CD4-positive, alpha-beta T cell treated with Interleukin-15 for 4 hours (primary cell): ENCODE results near the gene PDZRN3.
A peak's percentile ranks its signal among the peaks of the same experiment; 100 is the strongest.

Experiments
- DNase-seq: peaks from one replicate; pipeline ENCODE4 v3.0.0-alpha.2; 2020; ENCODE audit warnings: low spot score

Gene PDZRN3

GRCh38 chr3:73451301-73451944 is 173.3 kb downstream of the PDZRN3 start:
- DNase-seq: no peak

- DNase-seq: no peak
Observed at GRCh38 chr3:73449774-73450173, 175.0 kb downstream of the PDZRN3 start.

DNA sequence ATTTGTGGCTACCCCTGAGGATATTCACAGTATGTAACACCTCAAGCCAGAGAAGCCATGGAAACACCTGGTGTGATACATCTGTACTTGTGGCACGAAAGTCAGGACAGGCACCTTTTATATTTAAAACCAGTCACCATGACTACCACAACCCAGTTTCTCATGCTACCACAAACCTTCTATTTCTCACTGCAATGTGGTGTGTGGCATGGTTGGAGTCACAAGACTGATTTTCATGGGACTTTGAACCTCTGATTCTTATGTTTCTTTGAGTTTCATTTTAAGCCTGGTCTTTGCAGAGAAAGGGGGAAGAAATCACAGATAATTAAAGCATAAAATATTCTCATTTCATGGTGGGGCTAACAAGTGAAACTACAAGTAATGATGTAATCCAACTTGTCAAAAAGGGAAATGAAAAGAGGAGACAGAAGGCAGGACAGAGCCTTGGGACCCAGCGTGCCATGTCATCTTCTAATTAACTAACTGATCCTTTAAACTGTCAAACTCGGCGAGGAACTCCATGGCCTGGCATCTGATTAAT is 175.9 kb downstream of the PDZRN3 start:
- DNase-seq: no peak

DNA sequence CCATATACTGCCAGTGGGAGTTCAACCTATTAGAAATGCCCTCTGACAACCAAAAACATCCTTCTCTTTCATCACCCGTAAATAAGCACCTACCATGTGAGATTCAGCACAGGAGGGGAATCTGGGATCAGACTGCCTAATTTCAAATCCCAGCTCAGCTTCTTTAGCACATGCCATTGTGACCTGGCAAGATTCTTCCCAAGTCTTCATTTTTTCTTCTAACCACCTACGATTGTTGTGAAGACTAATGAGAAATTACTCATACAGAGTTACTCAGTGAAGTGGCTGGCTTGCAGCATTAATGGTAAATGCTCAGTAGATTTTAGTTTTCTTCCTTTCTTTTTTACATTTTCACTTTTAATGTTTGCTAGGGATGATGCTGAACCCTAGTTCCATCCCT is 176.7 kb downstream of the PDZRN3 start:
- DNase-seq: no peak

GRCh38 chr3:73447111-73447510 is 177.6 kb downstream of the PDZRN3 start:
- DNase-seq: no peak

- no peak for DNase-seq
Observed at GRCh38 chr3:73446467-73447110, 178.2 kb downstream of the PDZRN3 start.

DNA sequence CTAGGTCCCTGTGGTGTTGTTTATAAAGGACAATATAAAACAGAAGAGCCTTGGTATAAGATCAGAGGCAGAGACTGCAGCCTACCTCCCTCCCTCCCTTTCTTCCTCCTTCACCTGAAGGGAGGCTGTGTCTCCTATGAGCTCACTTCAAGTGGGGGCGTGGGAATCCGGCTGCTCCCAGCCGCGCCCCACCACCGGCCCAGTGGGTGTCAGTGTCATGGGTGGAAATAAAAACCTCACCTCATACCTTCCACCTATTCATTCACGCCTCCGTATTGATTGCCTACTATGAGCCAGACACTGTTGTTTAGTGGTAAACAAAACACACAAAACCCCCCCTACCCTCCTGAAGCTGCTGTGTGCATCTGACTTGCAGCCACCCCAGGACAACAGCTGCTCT is 181.9 kb downstream of the PDZRN3 start:
- no peak for DNase-seq

DNA sequence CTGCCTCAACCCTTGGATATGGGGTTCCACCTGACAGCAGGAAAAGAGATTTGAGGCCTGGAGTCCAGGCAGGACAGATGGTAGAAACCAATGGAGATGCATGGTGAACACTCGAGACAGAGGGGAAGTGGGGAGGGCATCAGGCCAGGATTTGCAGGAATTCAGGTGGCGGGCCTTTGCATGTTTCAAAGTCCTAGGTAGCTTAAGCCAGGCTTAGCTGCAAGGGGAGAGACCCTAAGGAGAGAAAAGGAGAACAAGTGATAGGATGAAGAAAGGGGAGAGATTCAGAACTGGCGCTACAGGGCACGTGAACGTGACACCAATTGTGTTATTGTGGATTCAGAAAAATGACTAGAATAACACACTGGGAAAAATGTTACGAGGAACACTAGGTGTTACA is 182.6 kb downstream of the PDZRN3 start:
- DNase-seq: no peak

GRCh38 chr3:73437828-73438227 is 186.9 kb downstream of the PDZRN3 start:
- no peak for DNase-seq

GRCh38 chr3:73435055-73435454 is 189.7 kb downstream of the PDZRN3 start:
- no peak for DNase-seq

GRCh38 chr3:73433687-73434086 is 191.1 kb downstream of the PDZRN3 start:
- no peak for DNase-seq

GRCh38 chr3:73433079-73433478 is 191.7 kb downstream of the PDZRN3 start:
- no peak for DNase-seq

- no peak for DNase-seq
Observed at GRCh38 chr3:73432706-73433032, 192.1 kb downstream of the PDZRN3 start.

DNA sequence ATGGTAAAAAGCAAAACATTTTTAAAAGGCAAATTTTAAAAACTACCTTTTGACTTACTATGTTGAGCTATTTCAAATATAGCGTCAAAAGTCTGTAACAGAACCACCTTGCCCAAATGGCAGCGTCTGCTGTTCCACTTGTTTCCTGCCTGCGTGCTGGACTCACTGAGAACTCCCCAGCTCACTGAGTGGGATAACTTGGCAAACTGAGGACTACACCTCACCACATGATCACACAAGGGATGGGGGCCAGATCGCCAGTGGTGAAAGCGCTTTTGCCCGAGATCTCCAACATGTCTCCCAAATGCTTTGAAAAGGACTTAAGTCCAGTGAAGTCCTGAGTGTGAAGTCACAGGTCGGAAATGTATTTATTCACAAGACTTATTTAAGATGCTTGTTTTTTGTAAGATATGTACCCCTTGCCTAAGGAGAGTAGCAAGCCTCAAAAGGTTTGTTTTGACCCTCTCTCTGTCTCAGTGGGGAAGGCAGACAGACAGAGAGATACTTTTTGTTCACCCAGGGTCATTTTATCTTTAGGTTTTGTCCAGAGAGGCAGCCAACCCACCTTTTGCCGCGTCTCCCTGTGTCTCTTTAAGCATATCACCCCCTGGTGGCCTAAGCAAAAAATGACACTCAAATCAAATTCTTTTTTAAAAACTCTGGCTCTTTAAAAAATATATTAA is 192.6 kb downstream of the PDZRN3 start:
- DNase-seq: peak; percentile 4

- no peak for DNase-seq
Observed at GRCh38 chr3:73431183-73431900, 193.4 kb downstream of the PDZRN3 start.

DNA sequence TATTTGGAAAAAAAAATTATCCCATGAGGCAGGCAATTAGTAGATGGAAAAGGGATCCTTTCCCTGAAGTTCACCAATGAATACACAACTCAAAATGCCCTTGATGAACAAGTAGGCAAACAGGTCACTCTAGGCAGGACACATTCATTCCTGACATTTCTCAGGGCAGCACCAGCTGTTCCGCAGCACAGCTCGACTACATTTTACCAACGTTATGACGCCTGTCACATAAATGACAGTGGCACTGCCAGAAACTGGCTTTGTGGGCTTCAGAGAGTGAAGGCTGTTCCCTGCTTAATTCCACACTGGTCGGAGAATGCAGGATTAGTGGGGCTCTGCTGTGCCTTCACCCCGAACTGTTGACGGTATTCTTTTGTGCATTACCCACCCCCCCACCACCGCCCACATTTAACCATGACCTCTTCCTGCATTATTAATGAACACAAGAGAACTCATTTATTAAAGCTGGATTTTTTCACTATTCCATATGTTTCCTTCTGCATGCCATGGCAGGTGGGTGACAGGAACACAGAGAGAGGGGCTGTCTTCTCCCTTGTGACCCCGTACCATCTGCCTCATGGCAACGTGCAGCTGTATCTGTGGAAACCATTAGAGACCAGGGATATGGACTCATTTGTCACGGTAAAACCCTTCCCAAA is 197.6 kb downstream of the PDZRN3 start:
- no peak for DNase-seq

DNA sequence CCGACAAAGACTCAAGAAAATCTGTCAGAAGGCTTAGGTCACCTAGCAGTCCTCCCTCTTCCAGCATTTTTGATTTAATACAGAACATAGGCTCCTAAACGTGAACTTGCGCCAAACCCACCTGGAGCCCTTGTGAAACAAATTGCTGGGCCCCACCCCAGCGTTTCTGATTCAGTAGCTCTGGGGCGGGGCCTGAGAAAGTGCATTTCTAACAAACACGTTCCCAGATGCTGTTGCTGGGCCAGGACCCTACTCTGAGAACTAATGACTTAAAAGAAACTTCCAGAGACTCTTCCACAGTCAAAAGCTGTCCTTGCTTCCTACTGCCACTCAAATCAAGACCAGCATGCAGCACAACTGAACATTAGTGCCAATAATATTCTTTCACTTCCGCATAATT is 198.1 kb downstream of the PDZRN3 start:
- no peak for DNase-seq

DNA sequence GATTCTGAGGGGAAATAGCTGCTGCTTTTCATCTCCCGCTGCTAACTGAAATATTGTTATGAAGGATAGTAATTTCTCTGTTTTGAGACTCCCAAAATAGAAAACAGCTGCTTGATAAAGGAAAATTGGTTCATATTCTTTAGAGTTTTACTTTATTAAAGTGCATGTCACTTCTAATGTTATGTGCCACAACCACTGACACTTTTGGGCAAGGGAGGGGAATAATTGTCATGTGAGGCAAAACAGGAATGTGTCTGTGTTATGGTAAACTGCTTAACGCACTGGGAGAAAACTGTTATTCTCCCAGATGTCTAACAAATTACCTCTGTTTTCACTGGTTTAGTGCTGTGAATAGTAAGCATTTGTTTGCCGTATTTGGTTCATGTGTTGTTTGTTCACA is 201.6 kb downstream of the PDZRN3 start:
- no peak for DNase-seq

DNA sequence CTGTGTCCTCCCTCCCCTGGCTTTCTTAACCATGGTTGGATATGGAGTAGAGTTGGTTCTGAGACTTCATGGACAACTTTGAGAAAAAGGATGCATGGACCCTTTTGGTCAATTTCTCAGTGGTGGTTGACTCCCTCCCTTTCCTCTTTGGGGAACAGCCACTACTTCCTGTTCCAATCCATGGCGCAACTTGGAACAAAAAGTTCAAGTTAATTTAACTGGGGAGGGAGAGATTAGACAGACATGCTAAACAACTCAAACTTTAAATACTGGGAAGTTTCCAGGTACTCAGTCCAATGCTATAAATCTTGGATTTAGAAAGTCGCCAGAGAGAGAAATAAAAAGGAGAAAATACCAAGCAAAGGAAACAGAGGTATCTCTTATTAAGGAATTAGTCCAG is 202.2 kb downstream of the PDZRN3 start:
- DNase-seq: no peak

DNA sequence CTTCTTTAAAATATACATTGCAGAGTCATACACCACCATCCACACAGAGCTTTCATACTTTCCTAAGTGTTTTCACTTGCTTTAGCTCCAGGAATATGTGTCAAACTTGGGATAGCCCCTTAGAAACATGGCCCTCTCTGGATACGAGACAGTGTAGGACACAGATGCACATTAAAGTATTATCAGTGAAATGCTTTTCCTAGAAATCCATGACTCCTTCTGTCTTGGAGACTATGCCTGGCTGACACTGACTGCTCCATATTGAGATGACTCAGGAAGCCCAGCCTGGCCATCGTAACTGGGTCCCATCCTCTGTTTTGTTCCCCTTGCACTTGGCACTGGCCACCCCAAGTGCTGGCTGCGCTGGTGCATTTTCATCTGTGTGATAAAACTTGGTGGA is 204.8 kb downstream of the PDZRN3 start:
- no peak for DNase-seq

GRCh38 chr3:73419179-73419803 is 205.4 kb downstream of the PDZRN3 start:
- no peak for DNase-seq

- no peak for DNase-seq
Observed at GRCh38 chr3:73418681-73419080, 206.1 kb downstream of the PDZRN3 start.
